Breast epithelium (tissue), 4 donors: ENCODE results near the gene ZNF319. TPM values are rescaled to one million over a fixed set of nuclear protein-coding genes. Genes with fewer than 3 reads are reported as not detected.
"Not testable (repeated sequence)": the region's sequence is repeated elsewhere in the genome, so short reads cannot be mapped to it uniquely, and the experiment has no call there.

ENCODE experiments used
- DNase-seq, 2 donors: peaks; one replicate each; pipeline ENCODE4 v3.0.0-alpha.2; 2019; ENCODE audit warnings: low spot score in 2 of 2
- H3K27ac ChIP-seq, 2 donors: fragments of 200-600 bp; sonication (generic) in 1 of 2; one replicate each; pipeline ENCODE4 v1.5.1; 2016 to 2019; ENCODE audit warnings: mild to moderate bottlenecking in 1 of 2
- H3K27me3 ChIP-seq, 2 donors: fragments of 200-600 bp; sonication (generic) in 1 of 2; one replicate each; pipeline versions ENCODE4 v1.5.1 to v1.6.0; 2017 to 2019; ENCODE audit warnings: control low read depth in 1 of 2, mild to moderate bottlenecking in 1 of 2
- H3K36me3 ChIP-seq: fragments of 200-600 bp; one replicate; pipeline ENCODE4 v1.5.1; 2019
- H3K4me1 ChIP-seq, 2 donors: fragments of 200-600 bp; sonication (generic); one replicate each; pipeline ENCODE4 v1.5.1; 2016 to 2019; ENCODE audit warnings: control low read depth in 1 of 2
- H3K4me3 ChIP-seq, 3 donors: fragments of 200-600 bp; sonication (generic); 1 replicate in 2 of 3; 2 replicates in 1 of 3; pipeline ENCODE4 v1.5.1; 2016 to 2019; ENCODE audit warnings: mild to moderate bottlenecking in 3 of 3, moderate library complexity in 2 of 3
- H3K9me3 ChIP-seq, 2 donors: fragments of 200-600 bp; sonication (generic) in 1 of 2; one replicate each; pipeline ENCODE4 v1.5.1; 2016 to 2019; ENCODE audit warnings: control low read depth in 1 of 2
- CTCF ChIP-seq, 3 donors: fragments of 450-650 bp; IDR thresholded peaks; one replicate each; pipeline ENCODE4 v1.5.1; 2016 to 2017; ENCODE audit warnings: antibody characterized with exemption in 3 of 3, mild to moderate bottlenecking in 3 of 3, moderate library complexity in 3 of 3
- POLR2A ChIP-seq: fragments of 450-650 bp; IDR thresholded peaks from one replicate; pipeline ENCODE4 v1.6.1; 2016; ENCODE audit warnings: antibody characterized with exemption, mild to moderate bottlenecking, moderate library complexity
- POLR2AphosphoS5 ChIP-seq, 3 donors: sonication (generic); formaldehyde crosslinking; IDR thresholded peaks; one replicate each; pipeline ENCODE4 v1.6.1; 2017; ENCODE audit warnings: antibody characterized with exemption in 3 of 3
- intact Hi-C: fragments of 100-400 bp; cut with DNase I; formaldehyde crosslinking; loops from one replicate; pipeline ENCODE4 v1.15.1; 2023; ENCODE audit warnings: low total_unique reads
- total RNA-seq, 3 donors: library from RNA; depleted of rRNA; stranded (reverse); fragments of >200 nt; gene quantifications; one replicate each; pipeline ENCODE4 v1.1.0, GENCODE V29; 2016

Gene ZNF319
- total RNA-seq, 3 donors from 2014 or later: 6.2 to 7.2 (median 6.4) TPM

GRCh38 chr16:57979006-57979585 lies 21.4 kb downstream of the ZNF319 start:
- Histone ChIP-seq H3K4me3 (no peak overlapping the region), H3K4me1 (peaks cover 0 to 4% of the 10 kb centered on the region in 2 donors), H3K9me3 (no peaks in the 10 kb centered on the region), H3K27ac (no peak overlapping the region), H3K27me3 (no peaks in the 10 kb centered on the region), H3K36me3 (no peaks in the 10 kb centered on the region)
- intact Hi-C loops: no loop called here
- no peak for TF ChIP-seq POLR2A
- TF ChIP-seq POLR2AphosphoS5 (IDR thresholded peaks at IDR 0.05): no peak
- no peak for TF ChIP-seq CTCF (IDR thresholded peaks at IDR 0.05)
- DNase-seq: no peak

- H3K4me3 ChIP-seq, H3K36me3 ChIP-seq, H3K4me1 ChIP-seq, H3K9me3 ChIP-seq, intact Hi-C loops, DNase-seq, H3K27me3 ChIP-seq, H3K27ac ChIP-seq: not testable (repeated sequence)
Observed at GRCh38 chr16:57978070-57978465, 22.4 kb downstream of the ZNF319 start.

- H3K36me3 ChIP-seq: no peaks in the 10 kb centered on the region
- DNase-seq: no peak
- TF ChIP-seq CTCF (IDR thresholded peaks at IDR 0.05) (no peak), POLR2A (no peak), POLR2AphosphoS5 (IDR thresholded peaks at IDR 0.05) (no peak)
- H3K27ac ChIP-seq: no peak overlapping the region
- intact Hi-C loops: no loop called here
- H3K4me1 ChIP-seq: peaks cover 0 to 4% of the 10 kb centered on the region in 2 donors
- no peak overlapping the region for H3K4me3 ChIP-seq
- no peaks in the 10 kb centered on the region for H3K27me3 ChIP-seq
- H3K9me3 ChIP-seq: no peaks in the 10 kb centered on the region
Observed at GRCh38 chr16:57977418-57978069, 22.9 kb downstream of the ZNF319 start.

- DNase-seq: peak in 1 of 2 donors; percentile 79
- H3K27ac ChIP-seq: peak overlapping the region; percentile 83 to 89
- peak in 1 of 3 donors; percentile 59 for TF ChIP-seq POLR2AphosphoS5 (IDR thresholded peaks at IDR 0.05)
- TF ChIP-seq POLR2A: no peak
- H3K27me3 ChIP-seq: no peaks in the 10 kb centered on the region
- H3K9me3 ChIP-seq: no peaks in the 10 kb centered on the region
- intact Hi-C loops: no loop called here
- no peak overlapping the region for H3K4me3 ChIP-seq
- H3K36me3 ChIP-seq: no peaks in the 10 kb centered on the region
- peaks cover 0 to 4% of the 10 kb centered on the region in 2 donors for H3K4me1 ChIP-seq
Observed at GRCh38 chr16:57976331-57976796, 24.1 kb downstream of the ZNF319 start.

- intact Hi-C loops: no loop called here
- TF ChIP-seq CTCF (IDR thresholded peaks at IDR 0.05) (no peak), POLR2A (no peak), POLR2AphosphoS5 (IDR thresholded peaks at IDR 0.05) (no peak)
- no peak overlapping the region for H3K27ac ChIP-seq
Observed at GRCh38 chr16:57972306-57972705, 28.2 kb downstream of the ZNF319 start.

GRCh38 chr16:57971848-57972247 lies 28.6 kb downstream of the ZNF319 start:
- no peaks in the 10 kb centered on the region for H3K36me3 ChIP-seq
- H3K27ac ChIP-seq: no peak overlapping the region
- no peaks in the 10 kb centered on the region for H3K9me3 ChIP-seq
- H3K27me3 ChIP-seq: no peaks in the 10 kb centered on the region
- DNase-seq: no peak
- no peak for TF ChIP-seq POLR2A
- TF ChIP-seq POLR2AphosphoS5 (IDR thresholded peaks at IDR 0.05): no peak
- TF ChIP-seq CTCF (IDR thresholded peaks at IDR 0.05): no peak
- intact Hi-C loops: no loop called here
- no peak overlapping the region for H3K4me3 ChIP-seq
- peaks cover 0 to 4% of the 10 kb centered on the region in 2 donors for H3K4me1 ChIP-seq

More at GRCh38 chr16:57972306-57972705, 28.2 kb downstream of the ZNF319 start:
- Histone ChIP-seq H3K27me3 (no peaks in the 10 kb centered on the region), H3K4me3 (no peak overlapping the region), H3K36me3 (no peaks in the 10 kb centered on the region), H3K9me3 (no peaks in the 10 kb centered on the region), H3K4me1 (peaks cover 0 to 4% of the 10 kb centered on the region in 2 donors)
- DNase-seq: no peak
